Activated T-cell treated with anti-CD3 and anti-CD28 coated beads, Interleukin-2, amount 50 U/mL, for 24 hours (primary cell): ENCODE measurements around the gene PLXDC2.

ENCODE experiments used
- DNase-seq: peaks from one replicate; pipeline ENCODE4 v3.0.0-alpha.2; 2020
- H3K27ac Mint-ChIP-seq: 2 replicates; pipeline ENCODE4 v1.8.0; 2020; ENCODE audit warnings: mild to moderate bottlenecking, mixed read lengths
- H3K27me3 Mint-ChIP-seq: 2 replicates; pipeline ENCODE4 v1.8.0; 2020; ENCODE audit warnings: mixed read lengths
- H3K36me3 Mint-ChIP-seq: 2 replicates; pipeline ENCODE4 v1.8.0; 2020; ENCODE audit warnings: low read depth, mixed read lengths
- H3K4me1 Mint-ChIP-seq: 2 replicates; pipeline ENCODE4 v1.8.0; 2020; ENCODE audit warnings: low read depth, mixed read lengths
- H3K4me3 Mint-ChIP-seq: 2 replicates; pipeline ENCODE4 v1.8.0; 2020; ENCODE audit warnings: mild to moderate bottlenecking, moderate library complexity, mixed read lengths
- H3K9me3 Mint-ChIP-seq: 2 replicates; pipeline ENCODE4 v1.8.0; 2020; ENCODE audit warnings: mixed read lengths

Gene PLXDC2

GRCh38 chr10:20303453-20304152 is 487.4 kb downstream of the PLXDC2 start:
- no peaks in the 10 kb centered on the region for H3K4me1 Mint-ChIP-seq
- peaks cover 8% of the 10 kb centered on the region for H3K9me3 Mint-ChIP-seq
- no peak for DNase-seq
- H3K27ac Mint-ChIP-seq = no peak overlapping the region
- H3K36me3 Mint-ChIP-seq = no peaks in the 10 kb centered on the region
- no peak overlapping the region for H3K4me3 Mint-ChIP-seq
- H3K27me3 Mint-ChIP-seq = no peaks in the 10 kb centered on the region

GRCh38 chr10:20313665-20314064 is 497.4 kb downstream of the PLXDC2 start:
- H3K9me3 Mint-ChIP-seq = peaks cover 21% of the 10 kb centered on the region
- no peak overlapping the region for H3K27ac Mint-ChIP-seq
- no peaks in the 10 kb centered on the region for H3K27me3 Mint-ChIP-seq
- H3K4me3 Mint-ChIP-seq = no peak overlapping the region
- DNase-seq = no peak
- no peaks in the 10 kb centered on the region for H3K36me3 Mint-ChIP-seq
- no peaks in the 10 kb centered on the region for H3K4me1 Mint-ChIP-seq

GRCh38 chr10:20314431-20314830 is 498.2 kb downstream of the PLXDC2 start:
- DNase-seq = no peak
- Mint-ChIP-seq H3K27ac (no peak overlapping the region), H3K9me3 (peaks cover 17% of the 10 kb centered on the region), H3K4me1 (no peaks in the 10 kb centered on the region), H3K36me3 (no peaks in the 10 kb centered on the region), H3K4me3 (no peak overlapping the region), H3K27me3 (no peaks in the 10 kb centered on the region)

- no peak for DNase-seq
- Mint-ChIP-seq H3K27me3 (no peaks in the 10 kb centered on the region), H3K27ac (no peak overlapping the region), H3K4me1 (no peaks in the 10 kb centered on the region), H3K4me3 (no peak overlapping the region), H3K9me3 (peaks cover 12% of the 10 kb centered on the region), H3K36me3 (no peaks in the 10 kb centered on the region)
Measured at GRCh38 chr10:20327954-20328353, 511.7 kb downstream of the PLXDC2 start.

- Mint-ChIP-seq H3K4me1 (no peaks in the 10 kb centered on the region), H3K9me3 (peaks cover 21% of the 10 kb centered on the region), H3K4me3 (no peak overlapping the region), H3K27me3 (no peaks in the 10 kb centered on the region), H3K27ac (no peak overlapping the region), H3K36me3 (no peaks in the 10 kb centered on the region)
- DNase-seq = no peak
Measured at GRCh38 chr10:20330246-20330645, 514.0 kb downstream of the PLXDC2 start.

- Mint-ChIP-seq H3K27me3 (no peaks in the 10 kb centered on the region), H3K9me3 (peaks cover 20% of the 10 kb centered on the region), H3K4me1 (no peaks in the 10 kb centered on the region), H3K36me3 (no peaks in the 10 kb centered on the region), H3K27ac (no peak overlapping the region), H3K4me3 (no peak overlapping the region)
- no peak for DNase-seq
Measured at GRCh38 chr10:20334559-20334958, 518.3 kb downstream of the PLXDC2 start.
